Measurements from ENCODE around the gene RBM4B. TPM values are rescaled to one million over a fixed set of nuclear protein-coding genes. Genes with fewer than 3 reads are reported as not detected.
A peak's percentile ranks its signal among the peaks of the same experiment; 100 is the strongest.

The RBM4B gene
- total and polyA plus RNA-seq, 2 of the 13 experiments (the other 11 are each of a cell fraction or from before 2014, with no cell fraction given) = 25.8 to 32.4 TPM

- peak; percentile 49; the same call in 1 of the 2 replicates for TF ChIP-seq BCL3 (CRISPR knock-in tag; IDR thresholded peaks at IDR 0.05)
- peak; percentile 69; the same call in 1 of the 2 replicates for TF ChIP-seq ZNF775 (CRISPR knock-in tag; IDR thresholded peaks at IDR 0.05; ENCODE audit: borderline replicate concordance)
- no peak for TF ChIP-seq ATF7 (IDR thresholded peaks at IDR 0.05)
- peak; percentile 49 for TF ChIP-seq ATF7 (CRISPR knock-in tag; IDR thresholded peaks at IDR 0.05)
- TF ChIP-seq MATR3 (CRISPR knock-in tag; IDR thresholded peaks at IDR 0.05) = no peak
- TF ChIP-seq POGK (CRISPR knock-in tag; conservative IDR thresholded peaks at IDR 0.05) = peak; percentile 67
- TF ChIP-seq PATZ1 (CRISPR knock-in tag; IDR thresholded peaks at IDR 0.05) = peak; percentile 70
- no peak for TF ChIP-seq CHCHD3 (CRISPR knock-in tag; IDR thresholded peaks at IDR 0.05)
- peak; percentile 71; the same call in 1 of the 2 replicates for TF ChIP-seq MYPOP (CRISPR knock-in tag; IDR thresholded peaks at IDR 0.05)
- peak; percentile 50; the same call in 1 of the 2 replicates for TF ChIP-seq KLF9 (CRISPR knock-in tag; IDR thresholded peaks at IDR 0.05; ENCODE audit: low read depth)
- TF ChIP-seq KMT2A (CRISPR knock-in tag; IDR thresholded peaks at IDR 0.05) = peak; percentile 44; the same call in 1 of the 2 replicates
- TF ChIP-seq MBNL3 (CRISPR knock-in tag; conservative IDR thresholded peaks at IDR 0.05) = no peak
- 0 out of 2 replicates have a peak, but pooled peaks have one; percentile 51 for TF ChIP-seq ZBTB26 (CRISPR knock-in tag; IDR thresholded peaks at IDR 0.05; ENCODE audit: borderline replicate concordance)
- TF ChIP-seq ZNF142 (CRISPR knock-in tag; IDR thresholded peaks at IDR 0.05) = peak; percentile 87
Measured at GRCh38 chr11:66616379-66617154, 61.1 kb downstream of the RBM4B start, which contains the start of gene RBM14 (continued).

All from HepG2 (cell line).